HG03159 (cell line): ENCODE results near the gene ATCAY.
"Not testable (repeated sequence)": the region's sequence is repeated elsewhere in the genome, so short reads cannot be mapped to it uniquely, and the experiment has no call there.

ENCODE experiments used
- ATAC-seq: cut with Tn5 transposase; IDR thresholded peaks from one replicate; pipeline ENCODE4 v1.9.1; 2021; ENCODE audit warnings: mild to moderate bottlenecking, moderate library complexity; ENCODE audit not compliant: unreplicated experiment

The ATCAY gene

GRCh38 chr19:3898426-3898825 is 17.9 kb downstream of the ATCAY start:
- ATAC-seq = no peak

GRCh38 chr19:3899531-3900294 is 19.2 kb downstream of the ATCAY start:
- no peak for ATAC-seq

- no peak for ATAC-seq
Measured at GRCh38 chr19:3902317-3902973, 22.0 kb downstream of the ATCAY start.

- no peak for ATAC-seq
Measured at GRCh38 chr19:3904233-3904632, 23.7 kb downstream of the ATCAY start.

- ATAC-seq = no peak
Measured at GRCh38 chr19:3907626-3908265, 27.3 kb downstream of the ATCAY start.

- no peak for ATAC-seq
Measured at GRCh38 chr19:3908266-3909054, 28.0 kb downstream of the ATCAY start.

- ATAC-seq = no peak
Measured at GRCh38 chr19:3910105-3910504, 29.6 kb downstream of the ATCAY start.

- no peak for ATAC-seq
Measured at GRCh38 chr19:3914199-3914598, 33.7 kb downstream of the ATCAY start.

GRCh38 chr19:3916033-3916432 is 35.5 kb downstream of the ATCAY start:
- no peak for ATAC-seq

GRCh38 chr19:3919793-3920192 is 39.3 kb downstream of the ATCAY start:
- no peak for ATAC-seq

GRCh38 chr19:3923096-3923758 is 42.7 kb downstream of the ATCAY start:
- ATAC-seq = no peak

GRCh38 chr19:3923912-3924311 is 43.4 kb downstream of the ATCAY start:
- no peak for ATAC-seq

- ATAC-seq = no peak
Measured at GRCh38 chr19:3931041-3931440, 50.6 kb downstream of the ATCAY start.

GRCh38 chr19:3932931-3933810 is 52.7 kb downstream of the ATCAY start, which contains the start of gene NMRK2:
TSS of gene NMRK2 (plus strand) at chr19:3933069. CDS start at chr19:3933672, 603 bp downstream.
- ATAC-seq = no peak

- no peak for ATAC-seq
Measured at GRCh38 chr19:3936506-3937442, 56.3 kb downstream of the ATCAY start.

- not testable (repeated sequence) for ATAC-seq
Measured at GRCh38 chr19:3938300-3938950, 57.9 kb downstream of the ATCAY start.

GRCh38 chr19:3942790-3943409 is 62.4 kb downstream of the ATCAY start:
- no peak for ATAC-seq
